ENCODE measurements around the gene VPS16.
A peak's percentile ranks its signal among the peaks of the same experiment; 100 is the strongest.

VPS16 gene

DNA sequence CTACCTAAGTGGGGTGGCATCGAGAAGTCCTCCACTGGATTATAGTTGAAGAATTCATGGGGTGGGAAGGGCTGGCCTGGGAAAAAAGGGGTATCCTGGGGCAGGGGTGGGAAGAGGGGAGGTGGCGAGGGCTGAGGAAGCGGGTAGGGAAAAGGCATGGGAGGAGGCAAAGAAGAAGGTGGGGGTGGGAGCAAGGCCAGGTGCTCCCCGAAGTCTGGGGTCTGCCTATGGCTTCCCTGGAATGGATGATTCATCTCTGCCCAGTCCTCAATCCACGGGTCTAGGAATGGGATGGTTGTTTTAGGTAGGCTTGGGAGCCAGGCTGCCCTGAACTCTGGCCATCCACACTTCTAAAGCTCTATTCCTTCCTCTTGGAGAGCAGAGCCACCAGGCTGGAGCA is 4.5 kb upstream of the VPS16 start:
- DNase-seq = no peak

DNA sequence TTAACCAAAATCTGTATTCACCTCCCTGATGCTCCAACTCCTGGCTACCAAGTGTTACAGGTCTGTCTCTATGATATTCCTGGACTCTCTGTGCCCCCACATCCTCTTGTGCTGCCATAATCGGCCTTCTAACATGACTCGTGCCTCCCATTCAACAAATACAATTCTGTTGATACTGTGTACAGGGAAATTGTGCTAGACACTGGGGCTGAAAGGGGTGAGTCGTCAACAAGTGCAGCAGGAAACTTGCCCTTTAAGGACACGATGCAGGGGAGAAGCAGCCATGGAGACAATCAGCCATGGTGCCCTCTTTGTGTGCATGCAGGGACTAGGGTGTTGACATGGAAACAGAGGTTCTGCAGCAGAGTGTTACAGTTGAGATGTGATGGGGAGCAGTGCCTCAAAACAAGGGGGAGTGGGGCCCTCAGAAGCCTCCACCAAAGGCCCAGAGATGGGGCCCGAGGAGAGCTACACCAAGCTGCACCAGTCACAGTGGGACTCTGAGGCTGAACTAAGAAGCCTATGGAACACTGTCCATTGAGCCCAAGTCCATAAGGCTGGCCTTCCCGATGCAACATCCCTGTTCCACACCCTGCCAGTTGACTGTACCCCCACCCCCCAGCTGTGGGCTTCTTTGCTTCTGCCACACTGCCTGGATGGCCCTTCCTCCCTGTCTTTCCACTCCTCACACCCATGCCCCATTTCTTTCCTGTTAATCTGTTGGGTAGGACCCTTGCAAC is 3.2 kb upstream of the VPS16 start:
- no peak for DNase-seq

DNA sequence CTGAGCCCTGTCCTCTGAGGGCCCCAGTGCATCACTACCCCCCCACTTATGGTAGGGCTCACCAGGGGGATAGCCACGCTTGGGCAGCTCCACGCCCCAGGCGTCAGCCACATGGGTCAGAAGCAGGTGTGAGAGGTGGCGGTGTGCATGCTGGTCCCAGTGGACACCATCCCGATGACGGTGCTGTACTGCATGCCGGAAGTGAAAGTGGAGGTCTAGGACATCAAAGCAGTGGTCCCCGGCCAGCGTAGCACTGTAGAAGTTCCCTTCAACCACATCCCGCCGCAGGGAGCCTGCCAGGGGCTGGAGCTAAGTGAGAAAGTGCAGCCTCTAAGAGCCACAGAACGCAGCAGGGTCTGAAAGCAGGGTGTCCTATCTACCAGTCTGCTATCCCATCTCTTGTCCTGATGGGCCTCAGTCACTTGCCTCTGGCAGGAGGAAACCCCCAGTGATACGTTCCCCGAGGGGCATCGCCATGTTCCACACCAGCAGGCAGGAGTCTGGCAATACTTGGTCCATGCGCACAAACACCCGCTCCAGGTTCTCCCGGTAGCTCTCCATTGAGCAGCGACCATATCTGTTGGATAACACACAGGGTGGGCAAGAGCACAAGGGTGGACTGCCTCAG is 2.3 kb upstream of the VPS16 start:
- no peak for DNase-seq

DNA sequence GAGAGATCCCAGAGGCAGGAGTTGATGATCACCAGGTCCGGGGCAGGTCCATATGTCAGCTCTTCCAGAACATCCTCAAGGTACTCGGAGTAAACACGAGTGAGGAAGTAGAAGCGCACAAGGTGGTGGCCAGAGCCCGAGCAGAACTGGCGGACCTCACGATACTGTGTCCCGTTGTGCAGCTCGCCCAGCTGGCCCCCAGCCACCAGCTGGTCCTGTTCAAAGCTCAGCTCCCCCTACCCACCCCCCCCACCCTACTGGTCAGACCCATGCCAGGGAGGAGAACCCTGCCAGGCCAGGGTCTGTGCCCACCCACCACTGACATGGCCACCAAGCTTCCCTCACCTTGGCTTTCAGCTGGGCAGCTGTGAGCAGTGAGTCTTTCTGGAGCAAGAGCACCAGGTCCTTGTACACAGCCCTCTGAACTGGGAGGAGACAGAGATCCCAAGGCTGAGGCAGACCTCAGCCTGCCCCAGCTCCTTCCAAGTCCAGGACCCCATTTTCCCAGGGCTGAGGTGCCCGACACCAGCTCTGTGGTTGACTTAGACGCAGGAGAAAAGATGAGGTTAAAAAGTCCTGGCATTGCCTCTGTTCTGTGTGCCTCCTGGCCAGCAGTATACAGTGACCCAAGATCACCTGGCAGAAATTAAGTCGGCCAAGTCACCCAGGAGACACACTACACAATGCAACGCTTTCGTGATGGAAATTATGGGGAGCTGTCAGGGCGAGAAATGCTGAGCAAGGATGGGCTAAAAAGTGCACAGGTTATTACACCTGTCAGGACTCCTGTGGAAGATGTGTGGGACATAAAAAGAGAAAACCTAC is 1.5 kb upstream of the VPS16 start:
- DNase-seq = no peak

DNA sequence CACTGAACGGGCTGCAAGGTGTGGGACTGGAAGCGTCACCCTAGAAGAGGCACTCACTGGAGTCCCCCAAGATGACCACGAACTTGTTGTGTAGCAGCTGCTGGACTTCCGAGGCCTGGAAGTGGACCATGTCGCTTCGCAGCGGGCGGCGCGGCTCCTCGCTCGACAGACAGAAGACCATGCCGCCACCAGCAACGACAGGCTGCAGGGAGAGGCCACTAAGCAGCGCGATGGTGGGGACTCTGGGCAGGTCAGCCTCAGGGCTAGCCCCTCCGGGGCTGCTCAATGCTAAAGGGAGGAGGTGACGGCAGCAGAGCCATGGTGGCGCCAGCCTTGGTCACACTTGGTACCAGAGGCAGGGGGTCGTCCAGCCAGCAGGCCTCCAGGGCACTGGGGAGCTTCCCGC is 810 bp upstream of the VPS16 start:
- no peak for DNase-seq

DNA sequence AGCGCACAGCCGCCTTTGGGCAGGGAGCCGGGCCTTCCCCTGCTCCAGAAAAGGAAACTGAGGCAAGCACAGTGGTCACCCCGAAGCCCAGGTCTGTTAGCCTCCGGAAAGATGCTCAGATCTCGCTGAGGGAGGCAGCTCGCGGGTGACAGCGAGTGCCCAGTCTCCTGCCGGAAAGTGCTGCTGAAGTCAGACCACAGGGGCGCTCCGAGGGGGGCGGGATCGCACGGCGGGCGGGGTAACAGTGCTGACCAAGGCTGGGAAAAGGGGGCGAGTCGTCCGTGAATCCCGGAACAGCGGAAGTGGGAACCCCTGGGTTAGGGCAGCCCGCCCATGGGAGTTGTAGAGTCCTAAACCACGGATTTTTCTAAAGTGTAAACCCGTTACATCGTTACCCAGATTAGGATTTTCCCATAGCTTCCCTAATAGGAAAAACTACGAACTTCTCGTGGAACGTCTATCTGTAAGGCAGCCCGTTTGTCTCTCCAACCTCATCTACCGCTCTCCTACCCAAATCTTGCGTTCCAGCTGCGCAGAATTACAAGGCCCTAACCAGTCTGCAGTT is 504 bp downstream of the VPS16 start:
- DNase-seq = peak; percentile 71

DNA sequence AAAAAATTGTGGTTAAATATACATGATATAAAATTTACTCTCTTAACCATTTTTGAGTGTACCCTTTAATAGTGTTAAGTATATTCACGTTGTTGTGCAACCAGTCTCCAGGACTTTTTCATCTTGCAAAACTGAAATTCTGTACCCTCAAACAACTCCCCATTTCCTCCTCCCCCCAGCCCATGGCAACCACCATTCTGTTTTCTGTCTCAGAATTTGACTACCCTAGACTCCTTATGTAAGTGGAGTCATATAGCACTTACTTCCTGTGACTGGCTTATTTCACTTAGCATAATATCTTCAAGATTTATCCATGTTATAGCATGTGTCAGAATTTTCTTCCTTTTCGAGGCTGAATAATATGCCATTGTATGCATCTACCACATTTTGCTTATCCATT is 5.1 kb downstream of the VPS16 start:
- DNase-seq = no peak

DNA sequence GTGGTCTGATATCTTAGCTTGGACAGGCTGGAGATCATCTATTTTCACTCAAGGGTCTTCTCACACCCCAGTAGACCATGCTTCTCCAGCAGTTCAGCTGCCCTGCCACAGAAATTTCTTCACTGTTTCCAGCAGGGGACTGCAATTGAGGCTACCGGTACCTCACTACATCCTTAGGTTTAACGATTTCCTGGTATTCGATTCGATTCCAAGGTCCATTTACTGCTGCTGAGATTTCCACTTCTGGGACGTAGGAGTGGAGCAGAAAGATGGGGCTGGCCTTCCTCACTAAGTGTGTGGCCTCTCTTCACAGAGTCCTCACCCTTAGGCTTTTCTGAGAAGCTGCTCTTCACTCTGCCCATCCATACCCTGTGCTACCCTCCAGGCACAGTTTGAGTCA is 6.2 kb downstream of the VPS16 start:
- DNase-seq = no peak

DNA sequence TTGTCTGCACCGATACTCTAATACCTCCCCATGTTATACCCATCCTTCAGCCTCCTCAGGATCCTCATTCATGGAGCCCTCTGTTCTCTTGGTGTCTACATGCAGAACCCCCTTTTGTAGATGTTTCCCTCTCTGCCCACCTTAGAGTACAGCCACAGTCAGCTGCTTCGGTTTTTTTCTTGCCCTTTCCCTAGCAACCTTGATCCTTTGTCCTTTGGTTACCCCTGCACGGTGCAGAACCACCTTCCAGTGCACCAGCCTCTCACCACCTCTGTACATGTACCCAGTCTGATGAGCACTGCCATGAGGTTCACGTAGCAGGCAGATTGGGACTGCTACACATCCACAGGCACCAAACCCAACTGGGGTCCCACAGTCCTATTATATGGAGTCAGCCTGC is 7.3 kb downstream of the VPS16 start:
- no peak for DNase-seq

DNA sequence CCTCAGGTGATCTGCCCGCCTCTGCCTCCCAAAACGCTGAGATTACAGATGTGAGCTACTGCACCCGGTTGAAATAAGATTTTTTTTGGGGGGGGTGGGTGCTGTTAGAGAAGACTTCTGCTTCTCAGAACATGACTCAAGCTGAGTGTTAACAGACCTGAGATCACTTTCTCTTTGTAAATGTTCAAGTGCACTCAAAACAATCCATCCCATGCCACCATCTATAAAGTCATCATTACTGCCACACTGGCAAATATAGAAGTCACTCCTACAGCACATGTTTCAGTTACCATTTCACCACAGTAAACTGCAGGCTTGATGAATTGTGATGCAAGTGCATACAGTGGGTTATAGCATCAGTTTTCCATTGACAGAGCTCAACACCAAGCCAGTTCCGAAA is 9.0 kb downstream of the VPS16 start:
- DNase-seq = no peak

DNA sequence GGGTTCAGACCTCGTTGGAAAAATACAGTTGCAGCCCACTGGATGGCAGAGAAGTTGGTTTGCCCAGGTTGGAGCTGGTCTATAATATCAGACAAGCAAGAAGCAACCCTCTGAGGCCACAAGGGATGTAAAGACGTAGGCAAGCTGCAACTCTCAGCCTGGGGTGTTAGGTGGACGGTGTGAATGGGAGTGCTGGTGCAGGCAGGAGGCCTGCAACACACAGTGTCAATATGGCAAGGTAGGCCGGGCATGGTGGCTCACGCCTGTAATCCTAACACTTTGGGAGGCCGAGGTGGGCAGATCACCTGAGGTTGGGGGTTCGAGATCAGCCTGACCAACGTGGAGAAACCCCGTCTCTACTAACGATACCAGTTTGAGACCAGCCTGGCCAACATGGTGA is 10.5 kb downstream of the VPS16 start:
- no peak for DNase-seq

DNA sequence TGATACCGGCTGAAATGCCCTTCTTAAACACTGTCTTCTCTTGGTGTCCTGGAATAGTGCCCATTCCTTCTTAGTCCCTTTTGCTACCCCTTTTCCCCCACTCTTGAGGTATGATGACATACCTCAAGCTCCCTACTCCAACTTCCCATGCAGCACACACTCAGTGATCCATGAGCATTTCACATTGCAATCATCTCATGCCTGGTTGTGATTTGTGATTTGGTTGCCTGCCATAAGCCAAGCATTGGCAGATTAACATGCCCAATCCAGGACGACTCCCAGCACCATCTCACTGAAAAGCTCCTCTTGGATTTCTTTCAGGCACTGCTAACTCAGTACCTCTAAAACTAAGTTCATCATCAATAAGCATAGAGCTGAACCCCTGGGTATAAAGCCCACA is 18.0 kb downstream of the VPS16 start:
- DNase-seq = no peak

DNA sequence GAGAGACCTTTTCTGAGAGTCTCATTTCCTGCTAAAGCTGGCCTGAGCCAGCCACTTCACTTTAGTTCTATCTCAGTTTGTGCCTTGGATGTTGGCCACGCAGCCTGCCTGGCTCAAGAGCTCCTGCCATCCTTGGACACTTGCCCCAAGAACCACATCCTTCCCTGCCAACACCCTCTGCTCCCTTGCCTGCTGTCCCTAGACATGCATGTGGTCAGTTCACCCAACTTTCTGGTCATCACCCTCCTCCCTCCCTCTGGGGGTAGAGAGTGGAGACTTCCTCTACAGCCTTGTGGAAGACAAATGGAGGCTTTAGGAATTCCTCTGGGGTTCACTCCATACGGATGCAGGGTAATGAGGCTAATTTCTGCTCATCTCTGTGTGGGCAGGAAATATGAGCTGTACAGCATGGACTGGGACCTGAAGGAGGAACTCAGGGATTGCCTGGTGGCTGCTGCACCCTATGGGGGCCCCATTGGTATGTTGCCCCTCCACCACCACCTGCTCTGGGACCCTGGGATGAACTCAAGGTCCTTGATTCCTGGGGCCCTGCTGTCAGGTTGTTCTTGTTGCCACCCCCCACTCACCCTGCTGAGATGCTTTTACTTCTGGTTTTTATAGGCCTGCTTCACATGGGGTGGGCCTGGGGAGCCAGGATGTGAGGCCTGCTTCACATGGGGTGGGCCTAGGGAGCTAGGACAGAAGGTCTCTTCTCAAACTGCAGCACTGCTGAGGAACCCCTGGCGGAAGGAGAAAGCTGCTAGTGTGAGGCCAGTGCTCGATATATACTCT is 19.0 kb downstream of the VPS16 start:
- no peak for DNase-seq

DNA sequence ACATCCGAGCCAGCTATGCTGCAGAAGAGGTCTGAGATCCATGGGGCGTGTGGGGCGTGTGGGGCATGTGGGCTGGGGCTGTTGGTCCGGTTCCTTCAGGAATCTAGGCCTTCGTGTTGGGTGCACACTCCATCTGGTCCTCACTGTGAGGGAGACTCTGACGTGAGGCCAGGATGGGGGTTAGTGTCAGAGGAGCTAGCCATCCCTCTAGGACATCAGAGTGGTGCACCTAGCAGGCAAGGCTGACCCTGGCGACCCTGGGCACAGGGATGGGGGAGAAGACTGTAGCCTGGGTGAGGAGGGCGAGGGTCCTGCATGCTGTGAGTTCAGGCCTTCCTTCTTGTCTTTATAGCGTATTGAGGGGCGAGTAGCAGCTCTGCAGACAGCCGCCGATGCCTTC is 24.1 kb downstream of the VPS16 start:
- no peak for DNase-seq

DNA sequence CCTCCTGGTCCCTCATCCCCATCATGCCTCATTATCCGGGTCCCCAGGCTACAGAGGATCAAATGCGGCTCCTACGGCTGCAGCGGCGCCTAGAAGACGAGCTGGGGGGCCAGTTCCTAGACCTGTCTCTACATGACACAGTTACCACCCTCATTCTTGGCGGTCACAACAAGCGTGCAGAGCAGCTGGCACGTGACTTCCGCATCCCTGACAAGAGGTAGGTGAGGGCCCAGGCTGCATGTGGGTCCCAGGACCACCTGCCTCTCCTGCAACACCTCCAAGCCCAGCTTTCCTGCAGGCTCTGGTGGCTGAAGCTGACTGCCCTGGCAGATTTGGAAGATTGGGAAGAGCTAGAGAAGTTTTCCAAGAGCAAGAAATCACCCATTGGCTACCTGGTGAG is 24.6 kb downstream of the VPS16 start:
- no peak for DNase-seq

DNA sequence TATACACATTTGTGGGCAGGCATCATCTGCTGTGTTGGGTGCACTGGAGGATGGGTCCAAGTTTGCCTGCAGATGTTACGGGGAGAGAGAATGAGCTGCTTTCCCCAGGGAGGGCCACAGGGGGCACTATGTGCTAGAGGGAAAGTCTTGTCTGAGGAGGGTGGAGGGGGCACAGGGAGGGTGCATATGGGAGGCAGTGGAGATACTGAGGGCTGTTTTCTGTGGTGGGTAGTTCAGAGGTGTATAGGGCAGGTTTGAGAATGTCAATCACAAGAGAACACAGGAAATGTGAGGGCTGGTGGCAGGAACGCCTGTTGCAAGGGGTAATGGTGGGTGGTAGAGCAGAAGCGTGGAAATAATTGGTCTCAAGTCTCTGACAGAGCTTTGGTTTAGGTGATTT is 25.1 kb downstream of the VPS16 start:
- DNase-seq = peak; percentile 9

DNA sequence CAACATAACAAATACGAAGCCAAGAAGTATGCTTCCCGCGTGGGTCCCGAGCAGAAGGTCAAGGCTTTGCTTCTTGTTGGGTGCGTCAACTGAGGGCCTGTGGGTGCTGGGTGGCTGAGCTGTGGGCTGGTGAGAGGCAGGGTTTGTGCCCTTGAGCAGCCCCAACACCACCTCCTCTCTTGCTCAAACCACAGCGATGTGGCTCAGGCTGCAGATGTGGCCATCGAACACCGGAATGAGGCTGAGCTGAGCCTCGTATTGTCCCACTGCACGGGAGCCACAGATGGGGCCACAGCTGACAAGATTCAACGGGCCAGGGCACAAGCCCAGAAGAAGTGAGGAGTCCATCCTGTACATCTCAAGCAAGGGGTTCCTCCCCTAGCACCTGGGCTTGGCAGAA is 25.7 kb downstream of the VPS16 start:
- no peak for DNase-seq

DNA sequence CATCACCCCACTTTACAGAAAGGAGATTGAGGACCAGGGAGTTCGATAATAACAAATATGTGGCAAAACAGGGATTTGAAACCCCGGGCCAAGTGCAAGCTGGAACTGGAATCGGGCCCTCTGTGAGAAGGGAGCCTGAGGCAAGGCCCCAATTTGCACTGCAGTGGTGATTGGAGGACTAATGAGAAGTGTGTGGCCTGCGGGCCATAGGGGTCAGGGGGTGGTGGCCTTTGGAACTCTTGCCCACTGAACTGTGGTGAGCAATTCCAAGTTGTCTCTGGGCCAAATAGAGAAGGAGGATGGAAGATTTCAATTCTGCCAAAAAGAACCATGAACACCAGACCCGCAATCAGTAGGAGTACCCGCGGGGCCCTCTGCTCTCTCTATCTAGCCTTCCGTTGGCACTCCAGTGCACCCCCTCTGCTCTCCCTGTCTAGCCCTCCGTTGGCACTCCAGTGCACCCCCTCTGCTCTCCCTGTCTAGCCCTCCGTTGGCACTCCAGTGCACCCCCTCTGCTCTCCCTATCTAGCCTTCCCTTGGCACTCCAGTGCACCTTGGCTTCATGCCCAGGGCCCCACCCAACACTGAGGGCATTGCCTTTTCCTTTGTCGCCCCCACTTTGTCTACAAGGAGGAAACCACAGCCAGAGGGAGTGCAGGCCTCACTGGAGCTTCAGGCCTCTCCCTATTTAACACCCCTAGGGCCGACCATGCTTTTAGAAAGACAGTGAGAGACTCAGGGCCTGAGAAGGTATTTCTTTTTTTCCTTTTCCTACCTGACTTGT is 26.7 kb downstream of the VPS16 start:
- DNase-seq = peak; percentile 17

DNA sequence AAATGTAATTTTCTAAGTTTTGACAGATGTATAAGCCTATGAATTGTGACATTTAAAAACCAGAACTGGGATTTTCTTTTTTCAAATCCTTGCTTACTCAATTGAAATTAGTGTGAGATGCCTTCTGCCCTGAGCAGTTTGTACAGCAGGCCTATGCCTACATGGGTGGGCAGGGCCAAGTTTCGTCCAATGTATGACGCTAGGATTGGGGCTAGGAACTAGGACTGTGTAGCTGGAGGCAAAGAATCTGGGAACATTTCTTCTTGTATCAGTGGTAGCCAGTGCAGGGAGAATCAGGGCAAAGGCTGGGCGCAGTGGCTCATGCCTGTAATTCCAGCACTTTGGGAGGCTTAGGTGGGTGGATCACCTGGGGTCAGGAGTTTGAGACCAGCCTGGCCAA is 28.8 kb downstream of the VPS16 start:
- DNase-seq = no peak

DNA sequence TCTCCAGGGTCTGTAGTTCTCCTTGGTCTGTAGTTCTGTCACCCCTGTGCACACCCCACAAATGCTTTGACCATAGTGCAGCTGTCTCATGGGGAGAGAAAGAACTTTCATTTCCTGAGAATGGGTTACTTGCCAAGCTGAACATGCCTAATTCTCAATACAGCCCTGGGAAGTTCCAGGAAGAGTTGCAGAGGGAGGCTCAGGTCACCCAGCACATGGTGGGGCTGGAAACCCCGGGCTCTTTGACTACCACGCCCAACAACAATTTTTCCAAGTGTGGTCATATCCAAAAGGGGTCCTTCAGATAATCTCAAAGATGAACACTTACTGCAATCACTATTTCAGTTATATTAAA is 30.5 kb downstream of the VPS16 start:
- DNase-seq = peak; percentile 18

DNA sequence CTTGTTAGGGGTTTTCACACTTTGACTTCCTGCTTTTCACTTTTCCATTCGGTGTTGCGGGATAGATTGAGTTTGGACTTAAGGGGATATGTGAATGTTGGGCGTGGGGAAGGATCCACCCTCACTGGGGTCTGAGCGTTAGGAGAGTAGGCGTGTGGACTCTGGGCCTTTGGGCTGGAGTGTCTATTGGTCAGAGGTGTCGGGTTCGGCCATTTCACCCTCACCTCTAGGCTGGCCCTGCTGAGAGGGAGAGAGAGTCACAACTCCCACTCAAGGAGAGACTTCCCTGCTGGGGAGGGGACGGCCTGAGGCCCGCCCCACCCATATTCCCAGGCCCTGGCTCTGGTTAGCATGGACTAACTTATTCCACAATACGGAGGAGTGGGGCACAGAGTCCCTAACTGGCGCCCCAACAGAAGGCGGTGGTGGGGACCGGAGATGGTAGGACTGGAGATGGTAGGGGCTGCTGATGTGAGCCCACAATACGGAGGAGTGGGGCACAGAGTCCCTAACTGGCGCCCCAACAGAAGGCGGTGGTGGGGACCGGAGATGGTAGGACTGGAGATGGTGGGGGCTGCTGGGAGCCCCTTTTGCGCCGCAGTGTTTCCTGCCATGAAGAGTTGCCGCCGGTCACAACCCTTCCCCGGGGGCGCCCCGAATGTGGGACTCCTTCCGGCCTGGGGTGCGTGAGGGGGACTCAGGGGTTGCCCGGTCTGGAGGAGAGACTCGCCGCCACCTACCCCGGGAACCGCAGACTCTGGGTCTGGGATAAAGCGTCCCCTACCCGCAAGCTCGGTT is 31.3 kb downstream of the VPS16 start:
- peak; percentile 23 for DNase-seq
